Mucosa of rectum (tissue), 2 donors: Measurements from ENCODE around the gene MAPKAPK2.

ENCODE experiments used
- H3K27ac ChIP-seq, 2 donors: one replicate each; pipeline ENCODE4 v1.7.0; 2013; ENCODE audit warnings: inconsistent platforms in 2 of 2, low read depth in 2 of 2, low read length in 2 of 2
- H3K27me3 ChIP-seq, 2 donors: one replicate each; pipeline ENCODE4 v1.7.0; 2013; ENCODE audit warnings: low read length in 2 of 2; ENCODE audit not compliant: control insufficient read depth in 2 of 2, insufficient read depth in 2 of 2
- H3K36me3 ChIP-seq, 2 donors: one replicate each; pipeline ENCODE4 v1.7.0; 2013; ENCODE audit warnings: low read length in 2 of 2; ENCODE audit not compliant: control insufficient read depth in 2 of 2, insufficient read depth in 2 of 2
- H3K4me1 ChIP-seq, 2 donors: one replicate each; pipeline ENCODE4 v1.7.0; 2013; ENCODE audit warnings: low read length in 2 of 2, mild to moderate bottlenecking in 1 of 2; ENCODE audit not compliant: control insufficient read depth in 2 of 2, insufficient read depth in 2 of 2
- H3K4me3 ChIP-seq, 2 donors: one replicate each; pipeline ENCODE4 v1.7.0; 2013; ENCODE audit warnings: low read length in 2 of 2
- H3K9ac ChIP-seq, 2 donors: one replicate each; pipeline ENCODE4 v1.7.0; 2013; ENCODE audit warnings: low read length in 2 of 2, low read depth in 1 of 2, mild to moderate bottlenecking in 1 of 2
- H3K9me3 ChIP-seq, 2 donors: one replicate each; pipeline ENCODE4 v1.7.0; 2013; ENCODE audit warnings: low read length in 2 of 2; ENCODE audit not compliant: control insufficient read depth in 2 of 2
- donor health status: healthy.
- donor health status: Normal muscosa, but diverticular disease.

MAPKAPK2 gene

DNA sequence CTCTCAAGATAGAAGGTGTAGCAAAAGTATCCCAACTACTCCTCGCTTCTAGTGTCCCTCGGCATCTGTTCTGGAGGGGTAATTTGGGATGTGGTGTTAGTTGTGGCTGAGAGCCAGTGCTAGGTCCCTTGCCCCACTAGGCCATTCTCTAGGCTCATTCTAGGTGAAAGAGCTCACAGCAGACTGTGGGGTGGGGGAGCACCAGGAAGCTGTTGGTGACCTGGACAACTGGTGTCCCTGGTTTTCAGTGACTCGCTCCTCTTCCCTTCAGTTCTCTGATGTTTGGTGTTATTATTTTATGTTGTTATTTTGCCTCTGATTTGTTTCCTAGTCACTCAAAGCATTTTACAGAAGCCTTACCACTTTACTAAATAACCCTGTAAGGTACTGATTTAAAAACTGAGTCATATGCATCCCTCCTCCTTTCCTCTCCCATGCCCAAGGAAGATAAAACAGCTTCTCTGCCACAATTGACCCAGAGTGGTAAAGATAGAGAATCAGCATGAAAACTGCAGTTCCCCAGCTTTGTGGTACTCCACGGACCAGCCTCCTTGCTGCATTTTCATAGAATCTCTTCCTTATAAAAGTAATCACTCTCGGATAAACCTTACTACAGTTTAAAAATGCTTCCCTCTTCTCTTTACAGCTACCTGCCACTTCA lies 35.3 kb upstream of the MAPKAPK2 start:
- no peak overlapping the region for H3K9ac ChIP-seq
- H3K27me3 ChIP-seq = no peaks in the 10 kb centered on the region
- no peaks in the 10 kb centered on the region for H3K4me1 ChIP-seq
- no peak overlapping the region for H3K4me3 ChIP-seq
- no peak overlapping the region for H3K27ac ChIP-seq
- no peaks in the 10 kb centered on the region for H3K9me3 ChIP-seq
- H3K36me3 ChIP-seq = no peaks in the 10 kb centered on the region

DNA sequence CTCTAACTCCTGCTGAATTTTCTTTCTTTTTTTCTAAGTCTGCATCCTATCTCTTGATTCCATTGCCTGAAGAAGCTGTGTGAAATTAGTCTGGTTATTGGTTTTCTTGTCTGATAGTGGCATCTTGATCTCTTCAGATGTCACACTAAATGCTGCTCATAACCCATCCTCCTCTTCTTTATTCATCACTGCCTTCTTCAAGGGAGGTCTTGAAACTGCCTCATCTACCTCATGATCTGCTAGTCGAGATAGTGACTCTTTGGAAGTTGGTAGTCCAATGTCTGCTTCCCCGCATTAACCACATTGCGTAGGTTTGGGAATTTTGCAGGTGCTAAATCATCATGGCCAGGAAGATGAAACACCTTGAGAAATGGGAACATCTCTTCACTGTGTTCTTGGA lies 33.7 kb upstream of the MAPKAPK2 start:
- H3K9me3 ChIP-seq = no peaks in the 10 kb centered on the region
- no peaks in the 10 kb centered on the region for H3K4me1 ChIP-seq
- no peaks in the 10 kb centered on the region for H3K27me3 ChIP-seq
- no peak overlapping the region for H3K4me3 ChIP-seq
- H3K27ac ChIP-seq = no peak overlapping the region
- no peak overlapping the region for H3K9ac ChIP-seq
- H3K36me3 ChIP-seq = no peaks in the 10 kb centered on the region

DNA sequence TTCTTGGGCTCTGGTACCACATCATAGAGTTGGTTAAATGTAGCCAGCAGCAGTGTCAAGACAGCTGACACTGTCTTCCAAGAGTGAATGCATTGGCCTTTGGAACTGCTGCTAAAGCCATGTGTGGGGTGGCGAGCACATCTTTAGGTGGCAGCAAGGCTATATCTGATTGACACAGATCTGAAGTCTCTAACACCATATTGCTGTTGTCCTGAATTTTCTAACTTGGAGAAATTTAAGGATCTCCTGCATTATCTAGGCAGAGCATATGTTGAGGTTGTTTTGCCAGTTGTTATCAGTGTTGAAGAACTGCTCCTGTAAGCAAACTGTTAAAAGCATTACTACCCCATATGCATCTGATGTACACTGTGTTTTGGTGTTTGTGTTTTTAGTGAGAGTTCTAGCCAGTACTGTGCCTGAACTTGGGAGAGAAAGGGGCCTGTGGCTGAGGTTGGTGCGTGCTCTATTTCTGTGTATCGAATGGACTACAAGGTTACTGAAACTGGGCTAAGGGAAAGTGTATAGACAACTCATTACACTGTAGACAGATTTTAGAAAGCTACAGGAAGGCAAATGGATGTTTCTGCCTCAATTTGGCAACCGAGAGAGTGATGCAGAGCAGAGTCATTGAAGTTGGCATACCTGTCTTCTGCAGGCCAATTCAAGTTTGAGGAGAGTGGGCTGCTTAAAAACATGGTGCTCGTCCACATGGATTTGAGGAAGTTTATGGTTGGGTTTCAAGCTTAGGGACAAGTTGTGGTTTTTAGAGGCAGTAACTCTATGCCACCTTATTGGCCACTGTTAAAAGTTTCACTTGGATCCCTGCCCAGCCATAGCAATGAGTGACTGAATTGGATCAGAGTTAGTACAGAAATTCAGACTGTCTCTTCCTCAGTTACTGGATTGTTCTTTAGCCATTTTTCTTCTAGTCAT lies 32.5 kb upstream of the MAPKAPK2 start:
- H3K4me1 ChIP-seq = no peaks in the 10 kb centered on the region
- no peak overlapping the region for H3K27ac ChIP-seq

DNA sequence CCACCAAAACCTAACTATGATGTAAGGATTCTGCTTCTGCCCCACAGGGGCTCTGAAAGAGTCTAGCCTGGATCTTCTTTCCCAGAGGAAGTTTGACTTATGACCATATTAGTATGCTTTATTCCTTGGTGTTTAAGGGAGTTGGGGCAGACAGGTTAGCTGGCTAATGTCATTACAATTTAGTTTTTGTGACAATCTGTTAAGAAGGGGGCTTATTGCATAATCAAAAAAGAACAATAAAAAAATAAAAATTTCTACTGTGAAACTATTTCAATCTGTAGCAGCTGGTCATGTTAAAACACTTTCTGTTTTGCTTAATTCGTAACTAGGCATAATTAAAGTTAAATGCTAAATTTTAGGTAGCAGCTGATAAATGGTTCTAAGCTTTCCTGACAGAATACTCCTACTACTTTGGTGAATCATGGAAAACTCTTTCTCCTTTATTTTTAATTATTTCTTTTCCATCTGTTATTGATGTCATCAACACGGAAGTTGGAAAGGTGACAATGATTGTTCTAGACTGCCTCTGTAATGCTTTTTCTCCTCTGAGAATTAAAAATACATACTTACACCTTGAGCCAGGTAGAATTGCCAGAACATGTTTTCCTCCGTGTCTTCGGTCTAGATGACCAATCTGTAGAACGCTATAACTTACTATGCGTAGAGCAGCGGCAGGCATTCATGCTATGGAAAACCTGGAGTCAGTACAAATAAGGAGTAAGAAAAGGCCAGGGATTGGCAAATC lies 30.8 kb upstream of the MAPKAPK2 start:
- Histone ChIP-seq H3K9me3 (no peaks in the 10 kb centered on the region), H3K9ac (no peak overlapping the region), H3K27ac (no peak overlapping the region), H3K4me1 (peaks cover 3% of the 10 kb centered on the region in 2 donors), H3K36me3 (no peaks in the 10 kb centered on the region), H3K4me3 (no peak overlapping the region), H3K27me3 (no peaks in the 10 kb centered on the region)

More for the DNA sequence above, 32.5 kb upstream of the MAPKAPK2 start:
- H3K27me3 ChIP-seq = no peaks in the 10 kb centered on the region
- H3K9me3 ChIP-seq = no peaks in the 10 kb centered on the region
- no peaks in the 10 kb centered on the region for H3K36me3 ChIP-seq
- no peak overlapping the region for H3K4me3 ChIP-seq
- H3K9ac ChIP-seq = no peak overlapping the region

DNA sequence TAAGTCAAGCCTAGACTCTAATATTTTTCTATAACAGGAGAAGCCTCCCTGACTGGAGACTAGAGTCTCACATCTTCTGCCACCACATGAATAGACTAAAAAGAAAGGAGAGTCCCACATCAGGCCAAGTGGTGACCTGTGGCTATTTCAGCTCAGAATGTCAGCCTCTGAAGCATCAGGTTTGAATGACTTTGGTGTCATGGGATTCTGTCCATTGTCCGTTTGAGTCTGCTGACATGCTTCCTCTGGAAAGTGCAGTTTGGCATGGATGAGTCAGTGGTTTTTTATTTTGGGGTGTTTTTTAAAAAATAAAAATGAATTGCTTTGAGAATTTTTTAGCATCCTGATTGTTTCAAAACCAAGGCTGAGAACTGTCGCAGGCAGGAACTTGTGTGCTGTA lies 29.9 kb upstream of the MAPKAPK2 start:
- no peak overlapping the region for H3K9ac ChIP-seq
- H3K9me3 ChIP-seq = no peaks in the 10 kb centered on the region
- H3K4me1 ChIP-seq = peaks cover 10 to 12% of the 10 kb centered on the region in 2 donors
- H3K27me3 ChIP-seq = no peaks in the 10 kb centered on the region
- no peak overlapping the region for H3K4me3 ChIP-seq
- no peaks in the 10 kb centered on the region for H3K36me3 ChIP-seq
- no peak overlapping the region for H3K27ac ChIP-seq

DNA sequence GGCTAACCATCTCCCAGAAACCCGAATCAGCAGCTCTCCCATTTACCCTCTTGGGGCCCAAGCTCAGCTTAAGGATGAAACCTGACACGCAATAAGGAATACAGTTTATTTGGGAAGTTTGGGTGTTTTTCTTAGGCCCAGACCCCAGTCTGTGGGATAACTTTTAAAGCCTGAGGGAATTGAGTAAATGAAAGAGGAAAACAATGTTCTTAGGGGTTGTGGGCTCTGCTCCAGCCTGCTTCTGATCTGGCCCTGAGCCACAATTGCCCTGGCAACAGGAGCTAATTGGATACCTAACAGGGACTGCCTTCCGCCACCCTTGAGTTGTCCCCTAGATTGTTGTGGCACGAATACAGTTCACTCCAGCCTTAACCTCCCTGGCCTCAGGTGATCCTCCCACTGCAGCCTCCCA lies 29.2 kb upstream of the MAPKAPK2 start:
- Histone ChIP-seq H3K9ac (no peak overlapping the region), H3K4me1 (peaks cover 14 to 17% of the 10 kb centered on the region in 2 donors), H3K36me3 (no peaks in the 10 kb centered on the region), H3K9me3 (no peaks in the 10 kb centered on the region), H3K4me3 (no peak overlapping the region), H3K27ac (no peak overlapping the region), H3K27me3 (no peaks in the 10 kb centered on the region)

DNA sequence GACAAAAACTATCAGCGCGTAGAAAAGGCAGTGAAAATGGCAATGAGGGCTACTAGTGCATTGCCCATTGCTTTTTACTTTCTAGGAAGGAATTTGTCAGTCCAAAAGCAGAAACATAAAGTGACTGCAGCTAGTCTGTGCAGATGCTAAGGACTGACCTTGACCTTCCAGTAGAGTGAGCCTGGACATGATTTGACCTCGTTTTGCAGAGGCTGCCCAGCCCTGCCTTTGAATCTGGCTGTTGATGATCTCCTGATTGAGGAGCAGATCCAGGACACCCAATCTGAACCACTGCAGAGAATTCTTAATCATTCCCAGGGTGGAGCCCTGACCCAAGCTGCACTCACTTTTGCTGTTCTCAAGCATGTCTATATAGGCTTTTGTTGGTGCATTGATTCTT lies 27.8 kb upstream of the MAPKAPK2 start:
- no peak overlapping the region for H3K27ac ChIP-seq
- H3K4me1 ChIP-seq = peaks cover 14 to 17% of the 10 kb centered on the region in 2 donors
- H3K36me3 ChIP-seq = no peaks in the 10 kb centered on the region
- no peaks in the 10 kb centered on the region for H3K27me3 ChIP-seq
- no peak overlapping the region for H3K4me3 ChIP-seq
- H3K9ac ChIP-seq = no peak overlapping the region
- no peaks in the 10 kb centered on the region for H3K9me3 ChIP-seq

DNA sequence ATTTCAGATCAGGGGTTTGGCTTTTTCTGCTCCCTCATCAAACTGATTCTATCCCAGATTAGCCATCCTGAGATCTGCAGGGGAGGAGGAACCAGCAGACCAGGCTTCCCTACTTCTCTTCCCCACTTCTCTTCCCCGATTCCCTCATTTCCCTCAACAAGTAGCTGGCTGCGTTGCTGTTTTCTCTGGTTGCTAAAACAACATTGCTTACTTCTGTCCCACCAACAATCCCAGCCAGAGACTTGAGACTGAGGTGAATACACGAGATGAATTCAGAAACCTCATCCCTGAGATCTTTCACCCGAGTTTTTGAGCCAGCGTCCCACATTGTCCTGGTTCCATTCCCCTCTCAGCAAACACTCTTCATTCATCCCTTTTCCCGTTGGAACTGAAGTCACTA lies 27.0 kb upstream of the MAPKAPK2 start:
- no peaks in the 10 kb centered on the region for H3K9me3 ChIP-seq
- peak overlapping the region in 1 of 2 donors; percentile 29 for H3K4me3 ChIP-seq
- no peaks in the 10 kb centered on the region for H3K36me3 ChIP-seq
- H3K9ac ChIP-seq = peak overlapping the region in 1 of 2 donors; percentile 5
- peaks cover 14 to 17% of the 10 kb centered on the region in 2 donors for H3K4me1 ChIP-seq
- H3K27ac ChIP-seq = no peak overlapping the region
- H3K27me3 ChIP-seq = no peaks in the 10 kb centered on the region

DNA sequence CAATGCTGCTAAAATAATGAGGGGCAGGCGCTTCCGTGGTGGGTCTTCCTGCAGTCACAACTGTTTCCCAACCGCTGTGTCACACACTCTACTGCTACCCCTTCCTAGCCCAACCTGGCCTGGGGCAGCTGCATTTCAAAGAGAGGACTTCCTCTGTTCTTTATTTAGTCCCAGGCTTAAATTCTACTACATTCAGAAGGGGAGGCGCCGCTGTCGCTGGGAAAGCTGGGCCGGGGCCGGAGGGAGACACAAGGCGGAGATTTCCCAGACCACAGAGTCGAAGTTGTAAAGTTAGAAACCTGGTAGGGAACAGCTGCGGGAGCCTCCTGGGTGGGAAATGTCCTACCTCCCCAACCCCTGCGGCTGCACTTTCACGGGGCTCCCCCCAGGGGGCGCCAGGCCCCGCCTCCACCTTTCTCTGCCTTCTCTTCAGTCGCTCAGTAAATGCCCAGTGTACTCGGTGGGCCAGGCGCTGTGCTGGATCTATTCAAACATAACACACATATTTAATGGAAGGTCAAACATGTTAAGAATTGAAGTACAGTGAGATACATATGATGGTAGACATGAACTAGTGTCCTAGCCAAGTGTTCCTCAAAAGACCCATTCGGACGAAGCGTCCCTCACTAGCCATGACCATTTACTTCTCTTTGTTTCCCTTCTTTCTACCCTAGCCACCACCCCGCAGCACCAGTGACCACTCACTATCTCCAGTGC lies 26.3 kb upstream of the MAPKAPK2 start:
- Histone ChIP-seq H3K27ac (peak overlapping the region; percentile 5 to 74), H3K36me3 (no peaks in the 10 kb centered on the region), H3K9me3 (no peaks in the 10 kb centered on the region), H3K27me3 (no peaks in the 10 kb centered on the region), H3K4me1 (peaks cover 14 to 18% of the 10 kb centered on the region in 2 donors), H3K9ac (peak overlapping the region in 1 of 2 donors; percentile 5), H3K4me3 (peak overlapping the region in 1 of 2 donors; percentile 29)
